Heart right ventricle (tissue), 16 donors: ENCODE data around the gene PERM1. TPM values are rescaled to one million over a fixed set of nuclear protein-coding genes. Genes with fewer than 3 reads are reported as not detected.

ENCODE experiments used
- ATAC-seq, 8 donors: fragments of 200-7000 bp; cut with Tn5 transposase; one replicate each; pipeline ENCODE4 v1.9.1; 2020; ENCODE audit warnings: mild to moderate bottlenecking in 8 of 8, moderate library complexity in 8 of 8, moderate number of reproducible peaks in 1 of 8
- DNase-seq, 2 donors: peaks; one replicate each; pipeline ENCODE4 v3.0.0-alpha.2; 2020
- H3K27ac ChIP-seq, 10 donors: fragments of 200-600 bp; sonication (generic) in 2 of 10; one replicate each; pipeline versions ENCODE4 v1.5.0 to v1.8.0; 2020 to 2022; ENCODE audit warnings: mild to moderate bottlenecking in 3 of 10
- H3K27me3 ChIP-seq, 7 donors: fragments of 200-600 bp; one replicate each; pipeline ENCODE4 v1.8.0; 2021 to 2022; ENCODE audit warnings: mild to moderate bottlenecking in 2 of 7
- H3K36me3 ChIP-seq, 9 donors: fragments of 200-600 bp; sonication (generic) in 1 of 9; one replicate each; pipeline versions ENCODE4 v1.5.0 to v1.8.0; 2020 to 2022; ENCODE audit warnings: mild to moderate bottlenecking in 2 of 9
- H3K4me1 ChIP-seq, 9 donors: fragments of 200-600 bp; sonication (generic) in 1 of 9; one replicate each; pipeline versions ENCODE4 v1.5.0 to v1.8.0; 2020 to 2022; ENCODE audit warnings: mild to moderate bottlenecking in 4 of 9
- H3K4me3 ChIP-seq, 10 donors: fragments of 200-600 bp; sonication (generic) in 2 of 10; one replicate each; pipeline versions ENCODE4 v1.5.0 to v1.8.0; 2020 to 2022; ENCODE audit warnings: mild to moderate bottlenecking in 7 of 10, moderate library complexity in 2 of 10
- H3K9me3 ChIP-seq, 11 donors: fragments of 200-600 bp in 10 of 11; sonication (generic) in 2 of 11; one replicate each; pipeline versions ENCODE4 v1.5.0 to v1.8.0; 2013 to 2022; ENCODE audit warnings: mild to moderate bottlenecking in 2 of 11, control low read depth in 1 of 11, moderate library complexity in 1 of 11
- WGBS, 2 donors: extraction: QIAGEN DNeasy Blood & Tissue Kit; methylation state at CpG; one replicate each; pipeline ENCODE4 v1.1.7; 2013; ENCODE audit warnings: inconsistent platforms in 1 of 2; 5-methylcytosine and 5-hydroxymethylcytosine counted together
- intact Hi-C, 10 donors: fragments of 100-400 bp; cut with DNase I; formaldehyde crosslinking; loops; one replicate each; pipeline versions ENCODE4 v1.11.1 to v1.14.2; 2022
- polyA plus RNA-seq, 2 donors: library from polyadenylated mRNA; stranded (reverse); fragments of 200-250 nt; gene quantifications; one replicate each; pipeline ENCODE4 v1.2.3, GENCODE V29; 2013
- total RNA-seq, 10 donors: library from RNA; stranded (reverse); fragmentation: NEBNext Ultra II Directional in 3 of 10; extraction: Animal tissue kit (Norgen Biotek cat#: 25700) in 3 of 10; gene quantifications; one replicate each; pipeline versions ENCODE4 v1.2.1 to v1.2.4, GENCODE V29; 2021 to 2023
- TF ChIP-seq, protein P1 (sequence below), 9 donors: fragments of 200-600 bp; sonication (generic) in 2 of 9; IDR thresholded peaks; one replicate each; pipeline versions ENCODE4 v1.5.0 to v1.8.0; 2021 to 2022; ENCODE audit warnings: antibody characterized with exemption in 9 of 9, mild to moderate bottlenecking in 5 of 9, moderate library complexity in 1 of 9
- donor health status: Arrhythmogenic right ventricular cardiomyopathy.
- donor health status: ischemic (EF 13 %, LVEDD 7.1; RV severe dilation, severe dysfunction).
- donor health status: healthy with polysubstance abuse.
- donor health status: DM: no; HTN: yes; CAD: no.
- donor health status: DM: no; HTN: no; CAD: no.
- donor health status: ischemic (EF 25% LVEDD 6.9; RV normal size, moderate dysfunction).
- donor health status: ischemic (EF 25% LVEDD 5.7; RV mildly dilated, moderate dysfunction).
- donor health status: healthy.
- donor health status: DM: yes; HTN: yes; CAD: no.
- donor health status: Ischemic cardiomyopathy.
- donor health status: ischemic (EF 35%, LVEDD 5.7; RV mildly dilated, moderate dysfunction).
- donor health status: nonischemic (EF 11% LVEDD 7.7; RV severe dilation, severe dysfunction).
- donor health status: DM: yes; HTN: yes; CAD: no.
- donor health status: PGD.
- donor health status: ischemic (EF 29% LVEDD 5.4; RV normal size, mild dysfunction).
- donor health status: nonischemic (EF 23%, LVEDD 6.1; RV moderate dilation, normal function).

Gene PERM1
- total and polyA plus RNA-seq, 12 donors, result 55.1 to 513 (median 122) TPM

DNA sequence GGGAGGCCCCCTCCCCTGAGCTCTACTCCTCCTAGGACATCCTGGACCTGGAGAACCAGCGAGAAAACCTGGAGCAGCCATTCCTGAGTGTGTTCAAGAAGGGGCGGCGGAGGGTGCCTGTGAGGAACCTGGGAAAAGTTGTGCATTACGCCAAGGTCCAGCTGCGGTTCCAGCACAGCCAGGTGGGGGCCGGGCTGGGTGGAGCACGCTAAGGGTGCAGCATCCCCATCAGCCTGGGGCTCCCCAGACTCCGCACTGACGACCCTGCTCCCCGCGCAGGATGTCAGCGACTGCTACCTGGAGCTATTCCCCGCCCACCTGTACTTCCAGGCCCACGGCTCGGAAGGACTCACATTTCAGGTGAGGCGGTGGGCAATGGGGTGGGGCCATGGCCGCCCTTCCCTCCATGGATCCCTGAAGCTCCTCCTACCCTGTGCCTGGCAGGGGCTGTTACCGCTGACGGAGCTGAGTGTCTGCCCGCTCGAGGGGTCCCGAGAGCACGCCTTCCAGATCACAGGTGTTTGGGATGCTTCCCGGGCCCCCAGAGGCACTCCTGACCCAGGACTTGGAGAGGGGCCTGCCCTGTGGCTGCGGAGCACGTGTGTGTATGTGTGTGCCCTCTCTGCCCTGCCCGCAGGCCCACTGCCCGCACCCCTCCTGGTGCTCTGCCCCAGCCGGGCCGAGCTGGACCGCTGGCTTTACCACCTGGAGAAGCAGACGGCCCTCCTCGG, 11.5 kb downstream of the PERM1 start:
- Histone ChIP-seq H3K4me1 (peaks cover 3 to 40% (median 15%) of the 10 kb centered on the region in 9 donors), H3K27me3 (peaks cover 14 to 81% (median 67%) of the 10 kb centered on the region in 7 donors), H3K27ac (no peak overlapping the region), H3K36me3 (no peaks in the 10 kb centered on the region), H3K9me3 (no peaks in the 10 kb centered on the region), H3K4me3 (no peak overlapping the region)
- ATAC-seq (peak in 1 of 8 donors; percentile 0), DNase-seq (no peak)
- WGBS, 2 donors, result 12 to 14% methylated on average over 32 to 33 of the region's 33 CpGs
- intact Hi-C loops, result no loop called here
- TF ChIP-seq, protein P1, sequence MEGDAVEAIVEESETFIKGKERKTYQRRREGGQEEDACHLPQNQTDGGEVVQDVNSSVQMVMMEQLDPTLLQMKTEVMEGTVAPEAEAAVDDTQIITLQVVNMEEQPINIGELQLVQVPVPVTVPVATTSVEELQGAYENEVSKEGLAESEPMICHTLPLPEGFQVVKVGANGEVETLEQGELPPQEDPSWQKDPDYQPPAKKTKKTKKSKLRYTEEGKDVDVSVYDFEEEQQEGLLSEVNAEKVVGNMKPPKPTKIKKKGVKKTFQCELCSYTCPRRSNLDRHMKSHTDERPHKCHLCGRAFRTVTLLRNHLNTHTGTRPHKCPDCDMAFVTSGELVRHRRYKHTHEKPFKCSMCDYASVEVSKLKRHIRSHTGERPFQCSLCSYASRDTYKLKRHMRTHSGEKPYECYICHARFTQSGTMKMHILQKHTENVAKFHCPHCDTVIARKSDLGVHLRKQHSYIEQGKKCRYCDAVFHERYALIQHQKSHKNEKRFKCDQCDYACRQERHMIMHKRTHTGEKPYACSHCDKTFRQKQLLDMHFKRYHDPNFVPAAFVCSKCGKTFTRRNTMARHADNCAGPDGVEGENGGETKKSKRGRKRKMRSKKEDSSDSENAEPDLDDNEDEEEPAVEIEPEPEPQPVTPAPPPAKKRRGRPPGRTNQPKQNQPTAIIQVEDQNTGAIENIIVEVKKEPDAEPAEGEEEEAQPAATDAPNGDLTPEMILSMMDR (IDR thresholded peaks at IDR 0.05), result no peak

DNA sequence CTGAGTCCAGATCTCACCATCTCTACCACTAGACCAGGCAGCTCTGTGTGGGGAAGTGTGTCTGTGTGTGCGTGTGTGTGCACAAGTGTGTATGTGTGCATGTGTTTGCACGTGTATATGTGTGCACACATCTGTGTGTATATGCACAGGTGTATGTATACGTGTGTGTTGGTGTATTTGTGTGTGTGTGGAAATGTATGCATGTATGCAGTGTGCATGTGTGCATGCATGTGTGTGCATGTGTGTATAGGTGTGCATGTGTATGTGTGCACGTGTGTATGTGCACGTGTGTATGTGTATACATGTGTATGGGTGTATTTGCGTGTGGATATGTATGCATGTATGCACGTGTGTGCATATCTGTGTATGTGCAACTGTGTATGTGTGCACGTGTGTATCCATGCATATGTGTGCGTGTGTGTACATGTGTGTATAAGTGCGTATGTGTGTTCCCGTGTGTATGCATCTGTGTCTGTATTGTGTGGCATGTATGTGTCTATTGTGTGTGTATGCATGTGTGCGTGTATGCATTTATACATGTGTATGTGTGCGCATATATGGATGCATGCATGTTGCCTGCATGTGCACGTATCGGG, 12.5 kb downstream of the PERM1 start:
- DNase-seq (no peak), ATAC-seq (no peak)
- TF ChIP-seq, protein P1 (IDR thresholded peaks at IDR 0.05), result no peak
- peaks cover 14 to 70% (median 57%) of the 10 kb centered on the region in 7 donors for H3K27me3 ChIP-seq
- WGBS, 2 donors, result 82 to 88% methylated on average over 15 of the region's 15 CpGs
- no peak overlapping the region for H3K27ac ChIP-seq
- H3K4me1 ChIP-seq, result peaks cover 3 to 35% (median 15%) of the 10 kb centered on the region in 9 donors
- intact Hi-C loops, result no loop called here
- H3K4me3 ChIP-seq, result no peak overlapping the region
- no peaks in the 10 kb centered on the region for H3K36me3 ChIP-seq
- H3K9me3 ChIP-seq, result no peaks in the 10 kb centered on the region

DNA sequence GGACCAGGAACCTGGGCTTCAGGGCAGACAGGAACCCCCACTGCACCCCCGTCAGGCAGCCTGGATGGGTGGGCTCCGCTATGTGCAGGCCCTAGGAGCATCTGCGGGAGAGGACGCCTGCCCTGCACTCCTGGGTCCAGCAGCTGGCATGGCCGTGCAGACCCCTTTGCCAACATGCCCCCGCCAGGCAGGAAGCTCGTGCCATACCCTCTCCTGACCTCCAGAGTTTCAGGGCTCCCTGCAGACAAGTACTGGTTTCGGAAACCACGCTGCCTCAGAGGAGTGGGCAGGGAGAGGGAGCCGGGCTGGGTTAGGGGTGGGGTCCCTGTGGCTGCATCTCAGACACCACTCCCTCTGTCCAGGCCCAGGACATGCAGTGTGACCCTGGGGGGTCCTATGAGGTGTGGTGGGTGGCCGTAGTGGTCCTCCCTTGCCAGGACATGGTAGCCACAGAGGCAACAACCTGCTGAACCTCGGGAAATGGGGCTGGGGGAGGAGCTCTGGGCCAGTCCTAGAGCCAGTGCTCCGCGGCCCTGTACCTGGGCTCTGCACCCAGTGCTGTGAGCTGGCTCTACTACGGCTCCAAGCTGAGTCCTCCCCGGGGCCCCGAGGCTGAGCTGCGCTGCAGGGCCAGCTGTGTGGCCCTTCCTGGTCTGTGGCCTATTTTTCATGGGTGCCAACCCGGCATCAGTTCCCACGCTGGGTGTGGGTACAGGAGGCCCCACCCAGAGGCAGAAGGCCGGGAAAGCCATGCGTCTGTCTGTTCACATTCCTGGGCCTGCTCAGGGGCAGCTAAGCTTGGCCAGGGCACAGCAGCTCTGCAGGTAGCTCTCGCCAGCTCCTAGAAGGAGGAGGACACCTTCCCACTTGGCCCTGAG, 14.2 kb downstream of the PERM1 start:
- DNase-seq (no peak), ATAC-seq (no peak)
- H3K4me3 ChIP-seq, result peak overlapping the region in 2 of 10 donors; percentile 63 to 76
- no peaks in the 10 kb centered on the region for H3K9me3 ChIP-seq
- H3K36me3 ChIP-seq, result peaks cover 0 to 7% (median 0%) of the 10 kb centered on the region in 9 donors
- intact Hi-C loops, result no loop called here
- H3K27ac ChIP-seq, result no peak overlapping the region
- peaks cover 3 to 18% (median 15%) of the 10 kb centered on the region in 9 donors for H3K4me1 ChIP-seq
- WGBS, 2 donors, result 72 to 74% methylated on average over 23 of the region's 23 CpGs
- H3K27me3 ChIP-seq, result peaks cover 14 to 54% (median 40%) of the 10 kb centered on the region in 7 donors
- TF ChIP-seq, protein P1 (IDR thresholded peaks at IDR 0.05), result no peak

DNA sequence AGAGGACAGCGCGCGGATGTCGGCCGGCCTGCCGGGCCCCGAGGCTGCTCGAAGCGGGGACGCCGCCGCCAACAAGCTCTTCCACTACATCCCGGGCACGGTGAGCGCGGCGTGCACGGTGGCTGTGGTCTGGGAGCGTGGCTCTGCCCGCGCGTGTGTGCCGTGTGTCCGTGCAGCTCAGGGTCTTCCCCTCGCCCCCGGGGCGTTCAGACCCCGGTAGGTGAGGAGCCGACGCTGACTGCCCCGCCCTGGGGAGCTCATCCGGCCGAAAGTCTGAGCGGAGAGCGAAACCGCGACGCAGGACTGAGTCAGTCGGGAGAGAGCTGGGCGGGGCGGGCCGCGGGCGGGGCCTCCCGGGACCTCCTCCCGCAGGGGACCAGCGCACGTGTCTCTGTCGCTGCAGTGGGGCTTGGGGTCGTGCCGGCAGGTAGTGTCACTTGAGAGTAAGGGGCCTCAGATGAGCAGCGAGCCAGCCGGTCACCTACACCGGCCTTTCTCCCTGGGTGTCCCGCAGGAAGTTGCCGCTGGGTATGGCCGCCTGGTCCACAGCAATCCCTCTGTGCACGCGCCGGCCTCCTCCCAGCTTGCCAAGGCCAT, 15.1 kb downstream of the PERM1 start:
- intact Hi-C loops, result no loop called here
- H3K4me3 ChIP-seq, result peak overlapping the region; percentile 39 to 76 (median 60)
- no peaks in the 10 kb centered on the region for H3K9me3 ChIP-seq
- H3K27me3 ChIP-seq, result peaks cover 14 to 45% (median 31%) of the 10 kb centered on the region in 7 donors
- ATAC-seq (peak; percentile 25 to 78 (median 67)), DNase-seq (peak; percentile 55 to 71)
- H3K36me3 ChIP-seq, result peaks cover 0 to 12% (median 0%) of the 10 kb centered on the region in 9 donors
- H3K4me1 ChIP-seq, result peaks cover 3 to 18% (median 15%) of the 10 kb centered on the region in 9 donors
- H3K27ac ChIP-seq, result peak overlapping the region in 6 of 10 donors; percentile 5 to 71 (median 30)
- TF ChIP-seq, protein P1 (IDR thresholded peaks at IDR 0.05), result no peak
- 1% methylated on average over 52 to 60 of the region's 60 CpGs for WGBS, 2 donors
